ENCODE data around the gene RPL6.
"Not testable (repeated sequence)": the region's sequence is repeated elsewhere in the genome, so short reads cannot be mapped to it uniquely, and the experiment has no call there.

The RPL6 gene

GRCh38 chr12:112447106-112447505 lies 37.7 kb upstream of the RPL6 start:
- Mint-ChIP-seq H3K27me3 (ENCODE audit: low read depth) (no peaks in the 10 kb centered on the region), H3K9me3 (no peaks in the 10 kb centered on the region), H3K36me3 (ENCODE audit: low read depth) (peaks cover 23% of the 10 kb centered on the region), H3K27ac (no peak overlapping the region), H3K4me1 (no peaks in the 10 kb centered on the region), H3K4me3 (no peak overlapping the region)
- TF ChIP-seq CTCF (IDR thresholded peaks at IDR 0.05; ENCODE audit: unreplicated experiment in 3 of 3): no peak

DNA sequence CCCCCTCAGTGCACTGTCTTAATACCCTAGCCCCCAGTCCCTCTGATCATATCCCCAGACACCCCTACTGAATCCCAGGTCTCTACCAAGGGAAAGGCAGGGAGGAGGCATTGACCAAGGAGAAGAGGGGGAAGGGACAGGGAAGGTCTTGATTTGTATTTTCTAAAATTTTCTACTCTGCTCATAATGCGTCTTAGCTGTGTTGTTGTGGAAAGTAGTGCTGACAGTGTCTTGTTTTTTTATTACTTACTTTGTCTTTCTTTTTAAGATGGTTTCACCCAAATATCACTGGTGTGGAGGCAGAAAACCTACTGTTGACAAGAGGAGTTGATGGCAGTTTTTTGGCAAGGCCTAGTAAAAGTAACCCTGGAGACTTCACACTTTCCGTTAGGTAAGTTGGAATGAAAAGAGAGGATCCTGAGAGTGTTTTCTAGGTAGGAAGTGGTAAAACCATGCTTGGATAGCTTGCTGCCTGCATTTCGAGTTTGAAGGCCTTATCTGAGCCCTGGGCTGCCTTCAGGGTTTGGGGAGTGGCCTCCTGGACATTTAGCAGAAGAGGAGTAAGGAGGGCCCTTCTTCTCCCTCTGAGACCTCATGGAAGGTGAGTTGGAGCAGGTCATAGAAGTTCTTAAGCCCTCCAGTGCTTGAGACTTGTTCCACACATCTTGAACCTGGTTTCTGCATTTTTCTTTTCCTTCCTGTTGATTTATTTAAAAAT lies 36.8 kb upstream of the RPL6 start:
- Mint-ChIP-seq H3K27ac (no peak overlapping the region), H3K9me3 (no peaks in the 10 kb centered on the region), H3K36me3 (ENCODE audit: low read depth) (peaks cover 23% of the 10 kb centered on the region), H3K4me1 (no peaks in the 10 kb centered on the region), H3K27me3 (ENCODE audit: low read depth) (no peaks in the 10 kb centered on the region), H3K4me3 (no peak overlapping the region)
- no peak for TF ChIP-seq CTCF (IDR thresholded peaks at IDR 0.05; ENCODE audit: unreplicated experiment in 3 of 3)

GRCh38 chr12:112443916-112444315 lies 34.5 kb upstream of the RPL6 start:
- no peak for TF ChIP-seq CTCF (IDR thresholded peaks at IDR 0.05; ENCODE audit: unreplicated experiment in 3 of 3)
- no peaks in the 10 kb centered on the region for H3K9me3 Mint-ChIP-seq

DNA sequence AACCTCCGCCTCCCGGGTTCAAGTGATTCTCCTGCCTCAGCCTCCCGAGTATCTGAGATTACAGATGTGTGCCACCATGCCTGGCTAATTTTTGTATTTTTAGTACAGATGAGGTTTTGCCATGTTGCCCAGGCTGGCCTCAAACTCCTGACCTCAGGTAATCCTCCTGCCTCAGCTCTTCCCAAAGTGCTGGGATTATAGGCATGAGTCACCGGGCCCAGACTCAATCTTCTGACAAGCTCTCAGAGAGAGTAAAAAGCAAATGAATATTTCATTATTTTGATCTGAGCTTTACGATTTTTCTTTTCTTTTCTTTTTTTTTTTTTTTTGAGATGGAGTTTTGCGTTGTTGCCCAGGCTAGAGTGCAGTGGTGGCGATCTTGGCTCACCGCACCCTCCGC lies 31.2 kb upstream of the RPL6 start:
- H3K36me3 Mint-ChIP-seq (ENCODE audit: low read depth); H3K4me3 Mint-ChIP-seq; H3K4me1 Mint-ChIP-seq: not testable (repeated sequence)

More at GRCh38 chr12:112443916-112444315, 34.5 kb upstream of the RPL6 start:
- no peak overlapping the region for H3K27ac Mint-ChIP-seq
- no peak overlapping the region for H3K4me3 Mint-ChIP-seq
- H3K36me3 Mint-ChIP-seq (ENCODE audit: low read depth): peaks cover 13% of the 10 kb centered on the region
- no peaks in the 10 kb centered on the region for H3K4me1 Mint-ChIP-seq
- no peaks in the 10 kb centered on the region for H3K27me3 Mint-ChIP-seq (ENCODE audit: low read depth)

GRCh38 chr12:112439769-112440168 lies 30.4 kb upstream of the RPL6 start:
- H3K27me3 Mint-ChIP-seq (ENCODE audit: low read depth): no peaks in the 10 kb centered on the region
- H3K9me3 Mint-ChIP-seq: no peaks in the 10 kb centered on the region
- no peaks in the 10 kb centered on the region for H3K36me3 Mint-ChIP-seq (ENCODE audit: low read depth)
- H3K27ac Mint-ChIP-seq: no peak overlapping the region
- TF ChIP-seq CTCF (IDR thresholded peaks at IDR 0.05; ENCODE audit: unreplicated experiment in 3 of 3): no peak
- H3K4me1 Mint-ChIP-seq: no peaks in the 10 kb centered on the region
- no peak overlapping the region for H3K4me3 Mint-ChIP-seq

More for the DNA sequence above, 31.2 kb upstream of the RPL6 start:
- H3K27me3 Mint-ChIP-seq (ENCODE audit: low read depth); H3K27ac Mint-ChIP-seq; H3K9me3 Mint-ChIP-seq: not testable (repeated sequence)

DNA sequence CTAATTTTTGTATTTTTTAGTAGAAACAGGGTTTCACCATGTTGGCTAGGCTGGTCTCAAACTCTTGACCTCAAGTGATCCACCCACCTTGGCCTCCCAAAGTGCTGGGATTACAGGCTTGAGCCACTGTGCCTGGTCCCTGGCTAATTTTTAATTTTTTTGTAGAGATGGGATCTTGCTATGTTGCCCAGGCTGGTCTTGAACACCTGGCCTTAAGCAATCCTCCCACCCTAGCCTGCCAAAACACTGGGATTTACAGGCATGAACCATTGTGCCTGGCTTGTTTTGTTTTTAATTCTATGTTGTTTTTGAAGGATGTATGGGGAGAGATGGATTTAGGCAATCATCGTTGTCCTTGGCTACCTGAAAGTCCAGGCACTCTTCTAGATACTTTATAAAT lies 29.2 kb upstream of the RPL6 start:
- H3K27ac Mint-ChIP-seq; H3K4me1 Mint-ChIP-seq; H3K36me3 Mint-ChIP-seq (ENCODE audit: low read depth); H3K4me3 Mint-ChIP-seq; H3K9me3 Mint-ChIP-seq; H3K27me3 Mint-ChIP-seq (ENCODE audit: low read depth): not testable (repeated sequence)

GRCh38 chr12:112433551-112433950 lies 24.1 kb upstream of the RPL6 start:
- Mint-ChIP-seq H3K27me3 (ENCODE audit: low read depth) (no peaks in the 10 kb centered on the region), H3K9me3 (no peaks in the 10 kb centered on the region), H3K27ac (no peak overlapping the region), H3K4me1 (no peaks in the 10 kb centered on the region), H3K4me3 (no peak overlapping the region), H3K36me3 (ENCODE audit: low read depth) (no peaks in the 10 kb centered on the region)
- TF ChIP-seq CTCF (IDR thresholded peaks at IDR 0.05; ENCODE audit: unreplicated experiment in 3 of 3): no peak

Measured in nephron (organoid).